Measurements from ENCODE around the gene ARHGAP24.

DNA sequence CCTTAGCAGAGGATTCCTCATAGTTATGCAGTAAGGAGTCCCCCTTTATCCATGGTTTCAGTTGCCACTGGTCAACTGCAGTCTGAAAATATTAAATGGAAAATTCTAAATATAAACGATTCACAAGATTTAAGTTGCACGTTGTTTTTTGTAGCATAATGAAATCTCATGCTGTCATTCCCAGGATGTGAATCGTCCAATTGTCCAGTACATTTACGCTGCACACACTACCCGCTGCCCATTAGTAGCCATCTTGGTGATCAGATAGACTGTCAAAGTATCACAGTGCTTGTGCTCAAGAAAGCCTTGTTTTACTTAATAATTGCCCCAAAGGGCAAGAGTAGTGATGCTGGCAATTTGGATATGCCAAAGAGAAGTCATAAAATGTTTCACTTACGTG, 450.1 kb downstream of the ARHGAP24 start:
- TF ChIP-seq, protein P1, sequence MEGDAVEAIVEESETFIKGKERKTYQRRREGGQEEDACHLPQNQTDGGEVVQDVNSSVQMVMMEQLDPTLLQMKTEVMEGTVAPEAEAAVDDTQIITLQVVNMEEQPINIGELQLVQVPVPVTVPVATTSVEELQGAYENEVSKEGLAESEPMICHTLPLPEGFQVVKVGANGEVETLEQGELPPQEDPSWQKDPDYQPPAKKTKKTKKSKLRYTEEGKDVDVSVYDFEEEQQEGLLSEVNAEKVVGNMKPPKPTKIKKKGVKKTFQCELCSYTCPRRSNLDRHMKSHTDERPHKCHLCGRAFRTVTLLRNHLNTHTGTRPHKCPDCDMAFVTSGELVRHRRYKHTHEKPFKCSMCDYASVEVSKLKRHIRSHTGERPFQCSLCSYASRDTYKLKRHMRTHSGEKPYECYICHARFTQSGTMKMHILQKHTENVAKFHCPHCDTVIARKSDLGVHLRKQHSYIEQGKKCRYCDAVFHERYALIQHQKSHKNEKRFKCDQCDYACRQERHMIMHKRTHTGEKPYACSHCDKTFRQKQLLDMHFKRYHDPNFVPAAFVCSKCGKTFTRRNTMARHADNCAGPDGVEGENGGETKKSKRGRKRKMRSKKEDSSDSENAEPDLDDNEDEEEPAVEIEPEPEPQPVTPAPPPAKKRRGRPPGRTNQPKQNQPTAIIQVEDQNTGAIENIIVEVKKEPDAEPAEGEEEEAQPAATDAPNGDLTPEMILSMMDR (IDR thresholded peaks at IDR 0.05) = no peak
- TF ChIP-seq POLR2A (IDR thresholded peaks at IDR 0.05) = no peak
